ENCODE measurements around the gene TMCO1.
"Not testable (repeated sequence)": the region's sequence is repeated elsewhere in the genome, so short reads cannot be mapped to it uniquely, and the experiment has no call there.

Gene TMCO1

GRCh38 chr1:165726841-165727240, 41.8 kb downstream of the TMCO1 start:
- no peak for DNase-seq (ENCODE audit: extremely low spot score)
- POLR2A ChIA-PET = no interaction called here
- TF ChIP-seq, protein P1, sequence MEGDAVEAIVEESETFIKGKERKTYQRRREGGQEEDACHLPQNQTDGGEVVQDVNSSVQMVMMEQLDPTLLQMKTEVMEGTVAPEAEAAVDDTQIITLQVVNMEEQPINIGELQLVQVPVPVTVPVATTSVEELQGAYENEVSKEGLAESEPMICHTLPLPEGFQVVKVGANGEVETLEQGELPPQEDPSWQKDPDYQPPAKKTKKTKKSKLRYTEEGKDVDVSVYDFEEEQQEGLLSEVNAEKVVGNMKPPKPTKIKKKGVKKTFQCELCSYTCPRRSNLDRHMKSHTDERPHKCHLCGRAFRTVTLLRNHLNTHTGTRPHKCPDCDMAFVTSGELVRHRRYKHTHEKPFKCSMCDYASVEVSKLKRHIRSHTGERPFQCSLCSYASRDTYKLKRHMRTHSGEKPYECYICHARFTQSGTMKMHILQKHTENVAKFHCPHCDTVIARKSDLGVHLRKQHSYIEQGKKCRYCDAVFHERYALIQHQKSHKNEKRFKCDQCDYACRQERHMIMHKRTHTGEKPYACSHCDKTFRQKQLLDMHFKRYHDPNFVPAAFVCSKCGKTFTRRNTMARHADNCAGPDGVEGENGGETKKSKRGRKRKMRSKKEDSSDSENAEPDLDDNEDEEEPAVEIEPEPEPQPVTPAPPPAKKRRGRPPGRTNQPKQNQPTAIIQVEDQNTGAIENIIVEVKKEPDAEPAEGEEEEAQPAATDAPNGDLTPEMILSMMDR (IDR thresholded peaks at IDR 0.05; ENCODE audit: control extremely low read depth, extremely low read depth, low read depth, missing control alignments) = no peak
- CTCF ChIA-PET = interaction anchor here (2.2 kb wide), 1 partner anchor 12 kb away, joined by 7 read pairs; no protein-coding TSS in a partner anchor

DNA sequence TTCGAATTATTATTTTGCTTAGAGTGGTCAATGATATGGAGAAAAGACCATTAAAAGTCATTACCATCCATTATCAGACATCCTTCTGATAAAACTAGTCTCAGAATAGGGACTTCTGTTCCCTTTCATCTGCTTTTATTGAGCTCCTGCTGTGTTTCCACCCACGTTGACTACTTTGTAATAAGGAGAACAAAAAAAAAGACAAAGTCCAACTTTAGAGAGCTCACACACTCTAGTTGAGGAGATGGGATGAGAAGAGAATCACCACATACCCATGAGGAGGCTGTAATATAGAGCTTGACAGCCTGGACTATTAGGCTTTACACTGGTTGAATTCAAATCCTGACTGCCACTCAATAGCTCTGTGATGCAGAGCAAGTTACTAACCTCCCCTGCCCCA, 42.5 kb downstream of the TMCO1 start:
- TF ChIP-seq, protein P1 (IDR thresholded peaks at IDR 0.05; ENCODE audit: control extremely low read depth, extremely low read depth, low read depth, missing control alignments) = no peak
- POLR2A ChIA-PET = no interaction called here
- no peak for DNase-seq (ENCODE audit: extremely low spot score)
- CTCF ChIA-PET = interaction anchor here (2.2 kb wide), 1 partner anchor 13 kb away, joined by 7 read pairs; no protein-coding TSS in a partner anchor

DNA sequence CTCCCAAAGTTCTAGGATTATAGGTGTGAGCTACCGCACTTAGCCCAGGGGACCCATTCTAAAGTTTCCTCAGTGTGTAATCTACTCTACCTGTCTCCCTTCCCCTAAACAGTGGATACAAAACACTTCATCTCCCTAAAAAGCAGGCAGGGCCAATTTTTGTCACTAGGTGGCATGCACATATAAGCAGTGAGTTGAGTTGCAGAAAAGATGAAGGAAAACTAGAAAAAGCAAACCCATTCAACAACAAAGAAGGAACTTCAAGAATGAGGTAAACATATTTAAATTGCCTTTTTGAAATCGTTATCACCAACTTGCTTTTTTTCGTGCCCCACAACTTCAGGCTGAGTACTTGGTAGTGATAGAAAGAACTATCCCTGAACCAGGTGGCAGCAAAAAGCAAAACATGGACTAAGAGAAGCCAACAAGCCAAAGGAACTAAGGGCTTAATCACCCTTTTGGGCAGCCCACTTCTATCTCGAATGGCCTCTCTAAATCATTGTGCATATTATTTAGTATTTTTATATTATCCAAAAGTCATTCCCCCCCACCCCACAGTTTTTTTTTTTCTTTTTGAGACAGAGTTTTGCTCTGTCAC, 50.7 kb downstream of the TMCO1 start:
- TF ChIP-seq, protein P1 (IDR thresholded peaks at IDR 0.05; ENCODE audit: control extremely low read depth, extremely low read depth, low read depth, missing control alignments) = peak; percentile 89
- CTCF ChIA-PET = interaction anchor here (1.0 to 4.1 kb wide), 3 partner anchors 17 to 196 kb away, joined by 3 to 37 read pairs (median 3); no protein-coding TSS in a partner anchor
- POLR2A ChIA-PET = no interaction called here
- peak; percentile 57 for DNase-seq (ENCODE audit: extremely low spot score)

- CTCF ChIA-PET = interaction anchor here (4.1 kb wide), 1 partner anchor 198 kb away, joined by 37 read pairs; no protein-coding TSS in a partner anchor
- DNase-seq (ENCODE audit: extremely low spot score); POLR2A ChIA-PET: not testable (repeated sequence)
Measured at GRCh38 chr1:165716265-165717051, 52.2 kb downstream of the TMCO1 start.

DNA sequence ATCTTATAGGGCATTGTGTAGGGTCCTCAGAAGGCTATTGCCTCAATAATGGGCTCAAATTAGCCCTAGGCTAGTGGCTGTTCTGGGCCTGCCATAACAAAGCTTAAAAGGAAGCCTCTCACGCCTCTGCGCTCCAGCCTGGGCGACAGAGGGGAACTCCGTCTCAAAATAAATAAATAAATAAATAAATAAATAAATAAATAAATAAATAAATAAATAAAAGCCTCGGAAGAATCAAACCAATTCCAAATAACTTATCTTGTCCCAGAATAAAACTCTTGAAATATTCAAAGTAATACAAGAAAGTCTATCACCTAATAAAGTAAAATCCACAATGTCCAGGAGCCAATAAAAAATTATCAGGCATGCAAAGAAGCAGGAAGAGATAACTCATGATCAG, 55.9 kb downstream of the TMCO1 start:
- POLR2A ChIA-PET = no interaction called here
- TF ChIP-seq, protein P1 (IDR thresholded peaks at IDR 0.05; ENCODE audit: control extremely low read depth, extremely low read depth, low read depth, missing control alignments) = no peak
- CTCF ChIA-PET = interaction anchor here (1.2 to 2.1 kb wide), 2 partner anchors 14 to 202 kb away, joined by 4 to 5 read pairs; partner anchors contain the start of gene ALDH9A1
- no peak for DNase-seq (ENCODE audit: extremely low spot score)

DNA sequence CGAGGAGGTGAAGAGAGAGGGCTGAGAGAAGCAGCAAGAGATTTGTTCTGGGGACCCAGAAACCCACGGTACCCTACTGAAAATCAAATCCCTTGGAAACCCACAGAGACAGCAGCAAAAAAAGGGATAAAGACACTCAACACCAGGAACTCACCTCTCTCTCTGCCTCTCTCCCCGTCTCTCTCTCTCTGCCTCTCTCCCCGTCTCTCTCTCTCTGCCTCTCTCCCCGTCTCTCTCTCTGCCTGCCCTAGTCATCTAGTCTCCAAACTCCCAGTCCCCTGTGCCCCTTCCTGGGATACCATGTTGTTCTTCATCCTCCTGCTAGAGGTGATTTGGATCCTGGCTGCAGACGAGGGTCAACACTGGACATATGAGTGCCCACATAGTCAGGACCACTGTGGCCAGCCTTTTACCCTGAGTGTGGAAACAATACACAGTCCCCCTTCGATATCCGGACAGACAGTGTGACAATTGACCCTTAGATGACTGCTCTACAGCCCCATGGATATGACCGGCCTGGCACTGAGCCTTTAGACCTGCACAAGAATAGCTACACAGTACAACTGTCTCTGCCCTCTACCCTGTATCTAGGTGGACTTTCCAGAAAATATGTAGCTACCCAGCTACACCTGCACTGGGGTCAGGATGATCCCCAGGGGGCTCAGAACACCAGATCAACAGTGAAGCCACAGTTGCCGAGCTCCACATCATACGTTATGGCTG, 60.5 kb downstream of the TMCO1 start:
- POLR2A ChIA-PET = no interaction called here
- TF ChIP-seq, protein P1 (IDR thresholded peaks at IDR 0.05; ENCODE audit: control extremely low read depth, extremely low read depth, low read depth, missing control alignments) = no peak
- no peak for DNase-seq (ENCODE audit: extremely low spot score)
- CTCF ChIA-PET = interaction anchor here (1.0 kb wide), 1 partner anchor 10 kb away, joined by 3 read pairs; no protein-coding TSS in a partner anchor
